ENCODE results near the gene SMIM38. TPM values are rescaled to one million over a fixed set of nuclear protein-coding genes. Genes with fewer than 3 reads are reported as not detected.
A peak's percentile ranks its signal among the peaks of the same experiment; 100 is the strongest.

SMIM38 gene
- total and polyA plus RNA-seq, 4 experiments from 2014 or later, result 0.50 to 0.70 TPM; not detected in 2

- DNase-seq, result no peak
- no peak overlapping the region for H3K27ac Mint-ChIP-seq
- POLR2A ChIA-PET (ENCODE audit: partially characterized antibody), result no interaction called here
- Histone ChIP-seq H3K27me3 (ENCODE audit: insufficient read depth, low read length) (no peaks in the 10 kb centered on the region), H3K36me3 (ENCODE audit: insufficient read depth, low read length) (no peaks in the 10 kb centered on the region), H3K9me3 (ENCODE audit: control insufficient read depth in 1 of 2, low read length in 2 of 2) (no peaks in the 10 kb centered on the region), H3K4me3 (ENCODE audit: low read length in 2 of 2) (no peak overlapping the region), H3K27ac (ENCODE audit: low read depth, low read length) (no peak overlapping the region), H3K4me1 (ENCODE audit: insufficient read depth, low read length) (peaks cover 5% of the 10 kb centered on the region)
- peaks cover 0 to 4% (median 0%) of the 10 kb centered on the region in 4 donors for H3K4me1 Mint-ChIP-seq
- H3K27me3 Mint-ChIP-seq, result peaks cover 0 to 10% of the 10 kb centered on the region in 2 donors
- H3K4me3 Mint-ChIP-seq, result no peak overlapping the region
- H3K9me3 Mint-ChIP-seq, result peaks cover 0 to 16% (median 3%) of the 10 kb centered on the region in 8 donors
- no peaks in the 10 kb centered on the region for H3K36me3 Mint-ChIP-seq
- intact Hi-C loops (cut with micrococcal nuclease), result no loop called here
- CTCF ChIA-PET (ENCODE audit: partially characterized antibody), result no interaction called here
These were observed 11.6 kb downstream of the SMIM38 start for GRCh38 chr11:69167130-69167915.

- ChIA-PET CTCF (ENCODE audit: partially characterized antibody) (no interaction called here), POLR2A (ENCODE audit: partially characterized antibody) (no interaction called here)
- DNase-seq, result no peak
- no peaks in the 10 kb centered on the region for H3K36me3 Mint-ChIP-seq
- no peaks in the 10 kb centered on the region for H3K36me3 ChIP-seq (ENCODE audit: insufficient read depth, low read length)
- no peak overlapping the region for H3K27ac ChIP-seq (ENCODE audit: low read depth, low read length)
- no peak overlapping the region for H3K4me3 Mint-ChIP-seq
- H3K4me3 ChIP-seq (ENCODE audit: low read length in 2 of 2), result no peak overlapping the region
- intact Hi-C loops (cut with micrococcal nuclease), result no loop called here
- peaks cover 5% of the 10 kb centered on the region for H3K4me1 ChIP-seq (ENCODE audit: insufficient read depth, low read length)
- H3K4me1 Mint-ChIP-seq, result peaks cover 0 to 4% (median 0%) of the 10 kb centered on the region in 4 donors
- H3K9me3 ChIP-seq (ENCODE audit: control insufficient read depth in 1 of 2, low read length in 2 of 2), result no peaks in the 10 kb centered on the region
- peaks cover 0 to 10% of the 10 kb centered on the region in 2 donors for H3K27me3 Mint-ChIP-seq
- H3K9me3 Mint-ChIP-seq, result peaks cover 0 to 9% (median 2%) of the 10 kb centered on the region in 8 donors
- no peaks in the 10 kb centered on the region for H3K27me3 ChIP-seq (ENCODE audit: insufficient read depth, low read length)
- H3K27ac Mint-ChIP-seq, result no peak overlapping the region
These were observed 12.4 kb downstream of the SMIM38 start for GRCh38 chr11:69167916-69168691.

GRCh38 chr11:69169479-69169878 is 13.7 kb downstream of the SMIM38 start:
- CTCF ChIA-PET (ENCODE audit: partially characterized antibody), result no interaction called here
- Mint-ChIP-seq H3K4me3 (no peak overlapping the region), H3K27ac (no peak overlapping the region), H3K27me3 (peaks cover 0 to 9% of the 10 kb centered on the region in 2 donors), H3K36me3 (no peaks in the 10 kb centered on the region), H3K9me3 (peaks cover 0 to 4% (median 1%) of the 10 kb centered on the region in 8 donors), H3K4me1 (peaks cover 0 to 4% (median 0%) of the 10 kb centered on the region in 4 donors)
- POLR2A ChIA-PET (ENCODE audit: partially characterized antibody), result no interaction called here
- Histone ChIP-seq H3K27me3 (ENCODE audit: insufficient read depth, low read length) (no peaks in the 10 kb centered on the region), H3K9me3 (ENCODE audit: control insufficient read depth in 1 of 2, low read length in 2 of 2) (no peaks in the 10 kb centered on the region), H3K4me3 (ENCODE audit: low read length in 2 of 2) (no peak overlapping the region), H3K36me3 (ENCODE audit: insufficient read depth, low read length) (no peaks in the 10 kb centered on the region), H3K4me1 (ENCODE audit: insufficient read depth, low read length) (peaks cover 5% of the 10 kb centered on the region), H3K27ac (ENCODE audit: low read depth, low read length) (no peak overlapping the region)
- intact Hi-C loops (cut with micrococcal nuclease), result no loop called here
- DNase-seq, result no peak

- Histone ChIP-seq H3K9me3 (ENCODE audit: control insufficient read depth in 1 of 2, low read length in 2 of 2) (no peaks in the 10 kb centered on the region), H3K36me3 (ENCODE audit: insufficient read depth, low read length) (no peaks in the 10 kb centered on the region), H3K4me3 (ENCODE audit: low read length in 2 of 2) (no peak overlapping the region), H3K4me1 (ENCODE audit: insufficient read depth, low read length) (peaks cover 5% of the 10 kb centered on the region), H3K27me3 (ENCODE audit: insufficient read depth, low read length) (no peaks in the 10 kb centered on the region), H3K27ac (ENCODE audit: low read depth, low read length) (no peak overlapping the region)
- Mint-ChIP-seq H3K27me3 (peaks cover 0 to 6% of the 10 kb centered on the region in 2 donors), H3K4me1 (peaks cover 0 to 4% (median 0%) of the 10 kb centered on the region in 4 donors), H3K36me3 (no peaks in the 10 kb centered on the region), H3K9me3 (peaks cover 0 to 11% (median 7%) of the 10 kb centered on the region in 8 donors), H3K27ac (peak overlapping the region in 1 of 7 donors; percentile 80), H3K4me3 (no peak overlapping the region)
- ChIA-PET CTCF (ENCODE audit: partially characterized antibody) (no interaction called here), POLR2A (ENCODE audit: partially characterized antibody) (no interaction called here)
- intact Hi-C loops (cut with micrococcal nuclease), result no loop called here
- DNase-seq, result no peak
These were observed 15.0 kb downstream of the SMIM38 start for GRCh38 chr11:69170704-69171103.

- POLR2A ChIA-PET (ENCODE audit: partially characterized antibody), result no interaction called here
- no peaks in the 10 kb centered on the region for H3K27me3 ChIP-seq (ENCODE audit: insufficient read depth, low read length)
- Mint-ChIP-seq H3K4me1 (peaks cover 0 to under 1% (median 0%) of the 10 kb centered on the region in 4 donors), H3K27ac (no peak overlapping the region), H3K4me3 (no peak overlapping the region), H3K9me3 (peaks cover 0 to 12% (median 9%) of the 10 kb centered on the region in 8 donors), H3K36me3 (no peaks in the 10 kb centered on the region), H3K27me3 (peaks cover 0 to 6% of the 10 kb centered on the region in 2 donors)
- intact Hi-C loops (cut with micrococcal nuclease), result no loop called here
- DNase-seq, result no peak
- no peak overlapping the region for H3K27ac ChIP-seq (ENCODE audit: low read depth, low read length)
- no peaks in the 10 kb centered on the region for H3K36me3 ChIP-seq (ENCODE audit: insufficient read depth, low read length)
- H3K4me3 ChIP-seq (ENCODE audit: low read length in 2 of 2), result no peak overlapping the region
- H3K4me1 ChIP-seq (ENCODE audit: insufficient read depth, low read length), result no peaks in the 10 kb centered on the region
- no peaks in the 10 kb centered on the region for H3K9me3 ChIP-seq (ENCODE audit: control insufficient read depth in 1 of 2, low read length in 2 of 2)
- CTCF ChIA-PET (ENCODE audit: partially characterized antibody), result no interaction called here
These were observed 15.9 kb downstream of the SMIM38 start for GRCh38 chr11:69171476-69172240.

- intact Hi-C loops (cut with micrococcal nuclease), result no loop called here
- POLR2A ChIA-PET (ENCODE audit: partially characterized antibody), result no interaction called here
These were observed 16.9 kb downstream of the SMIM38 start for GRCh38 chr11:69172674-69173073.

GRCh38 chr11:69173331-69173730 is 17.6 kb downstream of the SMIM38 start:
- peaks cover 0 to 12% (median 9%) of the 10 kb centered on the region in 8 donors for H3K9me3 Mint-ChIP-seq
- DNase-seq, result no peak
- Histone ChIP-seq H3K27me3 (ENCODE audit: insufficient read depth, low read length) (no peaks in the 10 kb centered on the region), H3K4me3 (ENCODE audit: low read length in 2 of 2) (no peak overlapping the region), H3K9me3 (ENCODE audit: control insufficient read depth in 1 of 2, low read length in 2 of 2) (no peaks in the 10 kb centered on the region), H3K36me3 (ENCODE audit: insufficient read depth, low read length) (no peaks in the 10 kb centered on the region), H3K27ac (ENCODE audit: low read depth, low read length) (no peak overlapping the region), H3K4me1 (ENCODE audit: insufficient read depth, low read length) (no peaks in the 10 kb centered on the region)
- intact Hi-C loops (cut with micrococcal nuclease), result no loop called here
- ChIA-PET POLR2A (ENCODE audit: partially characterized antibody) (no interaction called here), CTCF (ENCODE audit: partially characterized antibody) (no interaction called here)
- H3K4me1 Mint-ChIP-seq, result no peaks in the 10 kb centered on the region
- H3K36me3 Mint-ChIP-seq, result no peaks in the 10 kb centered on the region
- peak overlapping the region in 1 of 7 donors; percentile 75 for H3K27ac Mint-ChIP-seq
- peaks cover 0 to 3% of the 10 kb centered on the region in 2 donors for H3K27me3 Mint-ChIP-seq
- no peak overlapping the region for H3K4me3 Mint-ChIP-seq

More at GRCh38 chr11:69172674-69173073, 16.9 kb downstream of the SMIM38 start:
- Mint-ChIP-seq H3K36me3 (no peaks in the 10 kb centered on the region), H3K4me3 (no peak overlapping the region), H3K27me3 (peaks cover 0 to 5% of the 10 kb centered on the region in 2 donors), H3K27ac (no peak overlapping the region), H3K9me3 (peaks cover 0 to 12% (median 9%) of the 10 kb centered on the region in 8 donors), H3K4me1 (no peaks in the 10 kb centered on the region)
- CTCF ChIA-PET (ENCODE audit: partially characterized antibody), result no interaction called here
- Histone ChIP-seq H3K9me3 (ENCODE audit: control insufficient read depth in 1 of 2, low read length in 2 of 2) (no peaks in the 10 kb centered on the region), H3K27me3 (ENCODE audit: insufficient read depth, low read length) (no peaks in the 10 kb centered on the region), H3K27ac (ENCODE audit: low read depth, low read length) (no peak overlapping the region), H3K36me3 (ENCODE audit: insufficient read depth, low read length) (no peaks in the 10 kb centered on the region), H3K4me1 (ENCODE audit: insufficient read depth, low read length) (no peaks in the 10 kb centered on the region), H3K4me3 (ENCODE audit: low read length in 2 of 2) (no peak overlapping the region)
- DNase-seq, result no peak
